SK-N-MC (cell line): Measurements from ENCODE around the gene KCNQ1.

Experiments
- EZH2 ChIP-seq: fragments of 200-600 bp; sonication (generic); IDR thresholded peaks from one replicate; pipeline ENCODE4 v1.6.1; 2017; ENCODE audit warnings: antibody characterized with exemption
- FOXP2 ChIP-seq: optimal IDR thresholded peaks from 2 replicates; pipeline ENCODE3; 2011; ENCODE audit warnings: mild to moderate bottlenecking, moderate library complexity; ENCODE audit not compliant: insufficient read depth; ENCODE audit errors: extremely low read length, control extremely low read depth
- POLR2AphosphoS5 ChIP-seq: IDR thresholded peaks from 2 replicates; pipeline ENCODE4 v1.6.1; 2012; ENCODE audit warnings: mild to moderate bottlenecking, low read depth, low read length, borderline replicate concordance

DNA sequence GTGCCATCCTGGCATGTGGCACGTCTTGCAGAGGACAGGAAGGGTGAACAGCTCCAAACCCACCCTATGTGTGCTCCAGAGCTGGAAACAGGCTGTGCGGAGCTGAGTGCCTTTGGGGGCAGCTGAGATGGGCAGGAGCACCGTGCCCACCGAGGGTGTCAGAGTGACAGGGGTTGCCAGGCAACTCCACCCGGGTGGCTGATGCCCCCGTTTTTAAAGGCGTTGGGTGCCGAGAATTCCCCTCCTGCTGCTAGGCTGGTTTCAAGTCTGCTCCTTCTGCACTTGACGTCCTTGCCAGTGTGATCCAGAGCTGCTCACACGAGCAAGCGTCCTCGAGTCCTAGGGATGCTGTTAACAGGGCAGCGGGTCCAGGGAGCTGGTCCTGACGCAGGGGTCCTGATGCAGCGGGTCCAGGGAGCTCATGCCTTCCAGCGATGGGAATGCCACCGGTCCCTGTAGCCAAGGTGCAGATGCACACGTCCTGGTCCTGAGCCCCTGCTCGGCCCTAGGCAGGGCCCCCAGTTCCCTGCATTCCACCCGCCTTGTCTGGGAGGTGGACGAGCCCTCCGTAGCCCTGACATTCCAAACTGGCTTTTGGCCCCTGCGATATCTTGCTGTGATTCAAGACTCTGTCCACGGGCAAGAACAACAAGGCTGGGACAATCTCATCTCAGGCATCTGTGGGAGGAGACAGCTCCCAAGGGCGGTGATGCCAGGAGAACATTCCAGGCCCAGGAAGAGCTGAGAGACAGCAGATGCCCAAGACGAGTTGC lies 4.9 kb downstream of the KCNQ1 start:
- TF ChIP-seq EZH2 (no peak), POLR2AphosphoS5 (no peak), FOXP2 (no peak)
